Prostate gland (tissue), 2 donors: ENCODE measurements around the gene VKORC1. TPM values are rescaled to one million over a fixed set of nuclear protein-coding genes. Genes with fewer than 3 reads are reported as not detected.

Source experiments
- DNase-seq: peaks from one replicate; pipeline ENCODE4 v3.0.0-alpha.2; 2019; ENCODE audit warnings: low spot score
- H3K27ac ChIP-seq, 2 donors: fragments of 200-600 bp; sonication (generic); 2 replicates each; pipeline ENCODE4 v1.5.1; 2017 to 2019
- H3K27me3 ChIP-seq: fragments of 200-600 bp; sonication (generic); replicated peaks from 2 replicates; pipeline ENCODE4 v1.5.1; 2019; ENCODE audit not compliant: insufficient read depth
- H3K36me3 ChIP-seq, 2 donors: fragments of 200-600 bp; sonication (generic); 1 replicate in 1 of 2; 2 replicates in 1 of 2; pipeline versions ENCODE4 v1.5.1 to v1.8.1; 2017 to 2019
- H3K4me1 ChIP-seq: fragments of 200-600 bp; sonication (generic); replicated peaks from 2 replicates; pipeline ENCODE4 v1.5.1; 2019
- H3K4me3 ChIP-seq, 2 donors: fragments of 200-600 bp; sonication (generic); 2 replicates each; pipeline ENCODE4 v1.5.1; 2017 to 2019
- H3K9me3 ChIP-seq: fragments of 200-600 bp; sonication (generic); 2 replicates; pipeline ENCODE4 v1.5.1; 2017
- CTCF ChIP-seq, 4 experiments: fragments of 200-600 bp in 2 of 4; fragments of 450-650 bp in 2 of 4; sonication (generic) in 2 of 4; IDR thresholded peaks; 1 replicate in 3 of 4; 2 replicates in 1 of 4; pipeline ENCODE4 v1.5.1; 2016 to 2019; ENCODE audit warnings: antibody characterized with exemption in 4 of 4, mild to moderate bottlenecking in 2 of 4, moderate library complexity in 2 of 4
- POLR2A ChIP-seq: fragments of 450-650 bp; IDR thresholded peaks from one replicate; pipeline ENCODE4 v1.6.1; 2016; ENCODE audit warnings: antibody characterized with exemption, mild to moderate bottlenecking
- POLR2AphosphoS5 ChIP-seq: sonication (generic); formaldehyde crosslinking; IDR thresholded peaks from one replicate; pipeline ENCODE4 v1.6.1; 2017; ENCODE audit warnings: antibody characterized with exemption
- WGBS: methylation state at CpG from one replicate; pipeline ENCODE4 v1.1.5; 2018; 5-methylcytosine and 5-hydroxymethylcytosine counted together
- intact Hi-C: fragments of 100-400 bp; cut with DNase I; formaldehyde crosslinking; loops from one replicate; pipeline ENCODE4 v1.14.2; 2022
- total RNA-seq, 2 donors: library from RNA; depleted of rRNA; stranded (reverse); fragments of >200 nt; gene quantifications; one replicate each; pipeline ENCODE4 v1.1.0, GENCODE V29; 2016

Gene VKORC1
- total RNA-seq, 2 donors from 2014 or later = 106 to 175 TPM

- peak; percentile 32 for DNase-seq
- peaks cover 32% of the 10 kb centered on the region for H3K4me1 ChIP-seq
- TF ChIP-seq POLR2A = peak; percentile 20
- TF ChIP-seq POLR2AphosphoS5 = peak; percentile 18
- no peak for TF ChIP-seq CTCF (IDR thresholded peaks at IDR 0.05)
- 34% methylated on average over 28 of the region's 29 CpGs for WGBS
- intact Hi-C loops = no loop called here
- H3K27ac ChIP-seq = peak overlapping the region; percentile 92 to 94
- no peaks in the 10 kb centered on the region for H3K27me3 ChIP-seq
- peaks cover 0 to 4% of the 10 kb centered on the region in 2 donors for H3K36me3 ChIP-seq
- H3K4me3 ChIP-seq = no peak overlapping the region
- no peaks in the 10 kb centered on the region for H3K9me3 ChIP-seq
Measured at GRCh38 chr16:31129568-31130335, 35.2 kb upstream of the VKORC1 start.

GRCh38 chr16:31128711-31129567 is 34.3 kb upstream of the VKORC1 start:
- WGBS = 43% methylated on average over 13 of the region's 14 CpGs
- Histone ChIP-seq H3K9me3 (no peaks in the 10 kb centered on the region), H3K4me3 (no peak overlapping the region), H3K36me3 (peaks cover 0 to 4% of the 10 kb centered on the region in 2 donors), H3K27me3 (no peaks in the 10 kb centered on the region), H3K27ac (peak overlapping the region; percentile 92 to 94), H3K4me1 (peaks cover 32% of the 10 kb centered on the region)
- DNase-seq = no peak
- intact Hi-C loops = no loop called here
- TF ChIP-seq POLR2AphosphoS5 = peak; percentile 71
- TF ChIP-seq CTCF (IDR thresholded peaks at IDR 0.05) = no peak
- peak; percentile 21 for TF ChIP-seq POLR2A

- Histone ChIP-seq H3K4me3 (no peak overlapping the region), H3K36me3 (peaks cover 3 to 4% of the 10 kb centered on the region in 2 donors), H3K27ac (peak overlapping the region; percentile 92 to 94), H3K9me3 (no peaks in the 10 kb centered on the region), H3K4me1 (peaks cover 30% of the 10 kb centered on the region), H3K27me3 (no peaks in the 10 kb centered on the region)
- DNase-seq = no peak
- WGBS = 91% methylated on average over 13 of the region's 13 CpGs
- TF ChIP-seq POLR2AphosphoS5 (no peak), POLR2A (no peak), CTCF (IDR thresholded peaks at IDR 0.05) (no peak)
- intact Hi-C loops = no loop called here
Measured at GRCh38 chr16:31127182-31127581, 32.6 kb upstream of the VKORC1 start.

- Histone ChIP-seq H3K4me3 (no peak overlapping the region), H3K4me1 (peaks cover 30% of the 10 kb centered on the region), H3K27ac (no peak overlapping the region), H3K27me3 (no peaks in the 10 kb centered on the region), H3K36me3 (peaks cover 4 to 10% of the 10 kb centered on the region in 2 donors), H3K9me3 (no peaks in the 10 kb centered on the region)
- no peak for TF ChIP-seq POLR2AphosphoS5
- no peak for TF ChIP-seq CTCF (IDR thresholded peaks at IDR 0.05)
- no peak for TF ChIP-seq POLR2A
- no peak for DNase-seq
- intact Hi-C loops = no loop called here
- WGBS = 92% methylated on average over 3 of the region's 3 CpGs
Measured at GRCh38 chr16:31125844-31126243, 31.2 kb upstream of the VKORC1 start.
